GM19438 (cell line): ENCODE measurements around the gene PPFIA3.

ENCODE experiments used
- ATAC-seq: cut with Tn5 transposase; IDR thresholded peaks from one replicate; pipeline ENCODE4 v1.9.1; 2021; ENCODE audit warnings: low read depth; ENCODE audit not compliant: unreplicated experiment

The PPFIA3 gene

DNA sequence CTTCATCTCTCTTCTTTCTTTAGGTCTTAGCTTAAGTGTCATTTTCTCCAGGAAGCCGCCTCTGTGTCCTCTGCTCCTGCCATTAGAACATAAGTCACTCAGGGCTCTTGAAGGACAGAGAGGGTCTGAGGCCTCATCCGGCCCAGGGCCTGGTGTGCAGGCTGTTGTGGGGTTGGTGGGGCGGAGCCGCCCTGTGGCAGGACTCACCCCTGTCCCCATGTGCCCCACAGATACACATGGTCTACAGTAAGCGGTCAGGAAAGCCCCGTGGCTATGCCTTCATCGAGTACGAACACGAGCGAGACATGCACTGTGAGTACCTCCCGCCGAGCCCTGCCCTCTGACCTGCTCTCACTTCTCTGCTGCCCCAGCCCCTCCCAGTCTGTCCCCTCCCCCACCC, 18.2 kb upstream of the PPFIA3 start:
- ATAC-seq, result no peak

DNA sequence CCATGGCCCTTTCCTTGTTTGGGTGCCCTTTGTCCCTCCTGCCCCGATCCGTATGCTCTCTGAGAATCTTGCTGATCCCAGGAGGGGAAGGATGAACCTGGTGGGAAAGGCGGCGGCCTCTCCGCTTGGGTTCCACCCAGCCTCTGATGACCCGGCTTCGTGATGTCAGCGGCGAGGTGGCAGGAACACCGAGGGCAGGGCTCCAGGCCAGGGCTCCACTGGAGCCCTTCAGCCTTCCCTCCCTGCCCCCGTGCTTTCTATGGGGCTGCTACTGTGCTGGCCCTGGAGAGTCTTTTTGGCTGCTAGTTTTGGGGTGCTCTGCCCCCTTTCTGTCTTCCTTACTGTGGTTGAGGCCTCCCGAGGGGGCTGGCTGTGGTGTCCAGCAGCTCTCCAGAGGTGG, 17.0 kb upstream of the PPFIA3 start:
- no peak for ATAC-seq

DNA sequence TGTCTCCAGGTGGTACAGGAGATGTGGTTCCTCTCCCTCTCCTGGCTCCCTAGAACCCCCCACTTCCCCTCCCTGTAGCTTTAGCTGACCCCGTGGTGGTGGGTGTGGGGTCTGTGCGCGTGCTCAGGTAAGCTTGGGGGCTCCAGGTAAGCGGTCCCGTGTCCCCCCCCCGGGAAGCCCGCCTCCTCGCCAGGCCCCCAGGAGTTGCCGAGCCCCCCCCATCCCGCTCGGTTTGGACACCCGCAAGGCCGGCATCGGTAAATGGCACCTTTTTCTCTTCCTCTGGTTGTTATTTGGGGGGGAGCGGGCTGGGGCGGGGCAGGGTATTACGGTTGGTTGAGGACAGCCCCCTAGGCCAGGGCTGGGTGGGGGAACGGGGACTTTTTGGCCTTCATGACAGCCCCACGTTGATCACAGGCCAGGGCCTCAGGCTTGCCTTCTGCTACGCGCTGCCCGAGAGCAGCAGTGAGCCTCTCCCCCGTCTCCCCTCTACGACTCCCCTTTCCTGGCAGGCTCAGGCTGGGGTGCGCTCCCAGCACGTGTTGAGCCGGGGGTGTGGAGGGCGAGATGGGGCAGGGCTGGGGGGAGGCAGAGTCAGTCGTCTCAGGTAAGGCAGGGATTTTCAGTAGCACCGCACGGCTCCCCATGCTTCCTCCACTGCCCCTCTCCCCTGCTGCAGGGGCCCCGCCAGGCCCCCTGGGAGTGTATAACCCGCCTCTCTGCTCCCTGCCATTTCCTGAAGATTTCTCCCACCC, 15.8 kb upstream of the PPFIA3 start:
- ATAC-seq, result no peak

GRCh38 chr19:49104229-49104864, 15.0 kb upstream of the PPFIA3 start:
- no peak for ATAC-seq

DNA sequence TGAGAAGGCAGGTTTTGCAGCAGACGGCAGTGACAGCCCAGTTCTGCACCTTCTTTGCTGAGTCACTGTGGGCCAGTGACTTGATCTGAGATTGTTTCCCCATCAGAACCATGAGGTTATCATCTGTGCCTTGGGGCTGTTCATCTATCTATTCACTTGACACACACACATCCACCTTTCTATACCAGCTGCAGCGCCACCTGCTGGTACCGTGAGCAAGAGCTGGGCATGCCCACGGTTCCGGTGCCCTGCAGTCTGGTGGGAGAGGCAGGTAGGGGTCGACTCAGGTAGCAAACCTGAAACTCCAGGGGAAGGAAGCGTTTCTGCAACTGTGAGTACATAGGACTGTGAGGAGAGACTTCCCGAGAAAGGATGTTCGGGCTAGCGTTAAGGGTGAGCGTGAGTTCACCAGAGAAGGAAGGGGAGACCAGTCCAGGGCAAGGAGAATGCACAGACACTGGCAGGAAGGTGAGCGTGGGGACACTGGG, 12.7 kb upstream of the PPFIA3 start:
- no peak for ATAC-seq

DNA sequence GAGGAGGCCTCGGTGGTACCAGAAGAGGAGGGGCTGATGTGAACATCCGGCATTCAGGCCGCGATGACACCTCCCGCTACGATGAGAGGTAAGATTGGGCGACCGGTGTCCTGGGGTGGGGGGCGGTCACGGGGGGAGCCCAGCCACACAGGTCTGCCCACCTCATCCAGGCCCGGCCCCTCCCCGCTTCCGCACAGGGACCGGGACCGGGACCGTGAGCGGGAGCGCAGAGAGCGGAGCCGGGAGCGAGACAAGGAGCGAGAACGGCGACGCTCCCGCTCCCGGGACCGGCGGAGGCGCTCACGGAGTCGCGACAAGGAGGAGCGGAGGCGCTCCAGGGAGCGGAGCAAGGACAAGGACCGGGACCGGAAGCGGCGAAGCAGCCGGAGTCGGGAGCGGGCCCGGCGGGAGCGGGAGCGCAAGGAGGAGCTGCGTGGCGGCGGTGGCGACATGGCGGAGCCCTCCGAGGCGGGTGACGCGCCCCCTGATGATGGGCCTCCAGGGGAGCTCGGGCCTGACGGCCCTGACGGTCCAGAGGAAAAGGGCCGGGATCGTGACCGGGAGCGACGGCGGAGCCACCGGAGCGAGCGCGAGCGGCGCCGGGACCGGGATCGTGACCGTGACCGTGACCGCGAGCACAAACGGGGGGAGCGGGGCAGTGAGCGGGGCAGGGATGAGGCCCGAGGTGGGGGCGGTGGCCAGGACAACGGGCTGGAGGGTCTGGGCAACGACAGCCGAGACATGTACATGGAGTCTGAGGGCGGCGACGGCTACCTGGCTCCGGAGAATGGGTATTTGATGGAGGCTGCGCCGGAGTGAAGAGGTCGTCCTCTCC, 11.5 kb upstream of the PPFIA3 start:
- ATAC-seq, result no peak

DNA sequence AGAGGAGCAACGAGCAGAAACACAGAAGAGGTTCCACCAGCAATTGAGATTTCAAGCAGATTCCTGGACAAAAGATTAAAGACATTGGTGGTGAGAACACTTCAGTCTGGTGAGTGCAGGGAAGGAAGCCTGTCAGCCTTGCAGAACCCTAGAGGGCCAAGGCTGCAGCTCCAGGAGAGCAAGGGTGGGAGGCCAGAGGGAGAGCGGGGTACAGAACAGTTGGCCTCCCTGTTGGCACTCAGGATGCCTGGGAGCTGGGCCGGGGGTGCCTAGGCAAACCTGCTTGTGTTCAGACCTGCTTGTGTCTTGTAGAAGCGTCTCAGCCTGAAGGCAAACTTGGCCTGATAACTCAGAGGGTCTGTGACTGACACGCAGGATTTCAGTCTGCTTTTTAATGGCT, 10.3 kb upstream of the PPFIA3 start:
- ATAC-seq, result no peak

DNA sequence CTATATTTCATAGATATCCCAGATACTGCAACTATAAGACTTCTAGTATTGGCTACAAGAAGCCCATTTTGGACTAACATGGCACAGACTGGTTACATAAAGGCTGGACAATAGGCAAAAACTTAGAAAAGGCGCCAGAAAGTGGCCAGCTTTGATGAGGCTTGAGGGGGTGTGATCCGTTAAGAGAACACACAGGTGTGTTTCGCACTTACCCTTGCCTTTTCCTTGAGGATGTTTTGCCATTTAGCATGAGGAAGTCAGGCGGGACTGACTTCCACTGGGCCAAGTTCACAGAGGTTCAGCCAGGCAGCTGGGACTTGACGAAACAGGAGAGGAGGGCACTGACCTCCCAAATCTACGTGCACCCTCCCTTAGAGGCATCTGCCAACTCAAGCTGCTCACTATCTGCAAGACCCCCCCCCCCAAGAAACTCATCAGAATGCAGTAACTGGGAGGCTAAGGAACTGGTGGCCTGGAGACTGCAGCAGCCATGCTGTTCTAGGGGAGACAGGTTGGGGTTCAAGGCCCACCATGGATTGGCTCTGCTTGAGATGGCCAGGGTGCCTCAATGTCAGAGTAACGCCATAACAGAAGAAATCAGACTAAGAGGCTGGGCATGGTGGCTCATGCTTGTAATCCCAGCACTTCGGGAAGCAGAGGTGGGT, 9.6 kb upstream of the PPFIA3 start:
- no peak for ATAC-seq

GRCh38 chr19:49110567-49110966, 8.8 kb upstream of the PPFIA3 start:
- ATAC-seq, result no peak

- ATAC-seq, result no peak
These were observed 7.9 kb upstream of the PPFIA3 start for GRCh38 chr19:49111218-49111998.

GRCh38 chr19:49113762-49114629, 5.3 kb upstream of the PPFIA3 start, which contains the start of gene LIN7B:
Gene LIN7B (plus strand): TSS chr19:49114370. CDS start chr19:49114405, 35 bp downstream.
- ATAC-seq, result no peak

- no peak for ATAC-seq
These were observed 4.5 kb upstream of the PPFIA3 start for GRCh38 chr19:49114630-49115363.

- no peak for ATAC-seq
These were observed 2.8 kb upstream of the PPFIA3 start for GRCh38 chr19:49116544-49116943.

DNA sequence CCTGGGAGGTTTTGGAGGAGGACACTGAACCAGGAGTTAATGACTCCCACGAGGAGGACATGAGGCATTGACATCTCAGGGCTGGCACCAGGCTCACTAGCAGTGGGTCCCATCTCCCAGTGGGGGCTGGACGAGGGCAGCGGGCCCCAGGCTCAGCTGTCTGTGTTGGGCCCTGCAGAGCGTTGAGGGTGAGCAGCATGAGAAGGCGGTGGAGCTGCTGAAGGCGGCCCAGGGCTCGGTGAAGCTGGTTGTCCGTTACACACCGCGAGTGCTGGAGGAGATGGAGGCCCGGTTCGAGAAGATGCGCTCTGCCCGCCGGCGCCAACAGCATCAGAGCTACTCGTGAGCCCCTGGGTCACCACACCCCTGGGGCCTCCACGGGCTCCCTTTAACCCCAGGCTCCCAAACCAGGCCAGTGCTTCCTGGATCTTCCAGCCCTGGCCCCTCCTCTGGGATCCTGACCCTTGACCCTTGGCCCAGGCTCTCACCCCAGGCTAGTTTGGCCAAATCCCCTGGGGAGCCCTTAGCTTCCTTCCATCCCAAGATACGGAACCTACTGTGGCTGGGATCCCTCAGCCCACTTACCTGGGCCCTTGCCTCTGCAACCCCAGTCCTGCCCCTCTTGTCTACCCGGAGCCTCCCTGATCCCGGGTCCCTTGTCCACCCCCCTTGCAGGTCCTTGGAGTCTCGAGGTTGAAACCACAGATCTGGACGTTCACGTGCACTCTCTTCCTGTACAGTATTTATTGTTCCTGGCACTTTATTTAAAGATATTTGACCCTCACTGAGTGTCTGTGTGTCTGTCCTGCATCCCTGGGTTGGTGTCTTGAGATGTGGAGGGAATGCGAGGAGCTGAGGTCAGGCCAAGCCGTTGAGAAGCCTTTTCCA, 1.4 kb upstream of the PPFIA3 start:
- ATAC-seq, result no peak

DNA sequence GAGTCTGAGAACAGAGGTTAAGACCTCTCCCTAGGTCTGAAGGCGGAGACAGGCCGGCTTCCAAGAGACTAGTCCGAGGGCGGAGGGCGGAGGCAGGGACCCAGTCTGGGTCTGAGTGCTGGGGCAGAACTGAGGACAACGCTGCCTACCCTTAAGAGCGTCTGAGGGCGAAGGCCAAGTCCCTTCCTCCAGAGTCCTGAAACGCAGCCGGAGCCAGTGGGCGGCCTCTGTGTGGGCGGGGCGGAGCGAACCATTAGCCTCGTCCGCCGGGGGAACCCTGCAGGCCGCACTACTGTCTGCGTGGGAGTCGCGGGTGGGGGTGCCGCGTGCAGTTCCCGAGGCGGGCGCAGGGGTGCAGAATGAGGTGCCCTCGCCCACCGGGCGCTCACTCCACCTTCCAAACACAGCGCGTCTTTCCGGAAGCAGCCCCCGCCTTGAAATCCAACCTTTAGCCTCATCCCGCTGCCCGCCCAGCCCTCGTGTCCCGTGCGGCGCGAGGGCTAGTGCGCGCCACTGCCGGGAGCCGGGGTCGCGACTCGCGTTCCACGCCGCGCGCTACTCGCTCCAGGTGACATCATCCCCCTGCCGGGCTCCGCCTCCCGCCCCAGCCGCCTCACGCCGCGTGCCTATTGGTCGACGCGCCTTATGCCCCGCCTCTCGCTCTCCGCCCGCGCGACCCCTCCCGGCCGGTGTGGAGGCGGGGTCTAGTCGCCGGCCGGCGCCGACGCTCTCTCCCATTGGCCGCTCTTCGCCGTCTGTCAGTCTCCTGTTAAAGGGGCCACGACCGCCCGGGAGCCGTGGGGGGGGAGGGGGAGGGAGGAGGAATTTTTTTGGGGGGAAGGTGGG, 556 bp upstream of the PPFIA3 start, which contains the start of gene C19orf73:
TSS of gene C19orf73 (minus strand) at position 579 of the 846 bp plus-strand sequence. CDS start at position 458, 121 bp downstream.
- ATAC-seq, result peak; percentile 75

DNA sequence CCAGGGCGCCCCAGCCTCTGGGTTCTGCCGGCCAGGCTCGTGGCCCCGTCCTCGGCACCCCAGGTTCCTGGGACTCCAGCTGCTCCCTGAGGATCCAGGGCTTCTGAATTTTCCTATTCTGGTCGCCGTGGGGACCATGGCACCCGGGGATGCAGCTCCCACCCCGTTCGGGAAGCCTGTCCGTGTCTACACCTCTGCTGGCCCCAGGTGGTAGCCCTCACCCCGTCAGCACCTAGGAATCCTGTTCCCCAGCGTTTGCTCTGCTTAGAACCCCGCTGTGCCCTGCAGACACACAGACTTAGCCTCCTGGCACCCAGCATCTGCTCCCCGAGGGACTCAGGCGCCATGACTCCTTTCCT, 960 bp downstream of the PPFIA3 start:
- no peak for ATAC-seq
